CD14-positive monocyte (primary cell): Measurements from ENCODE around the gene ZNF57. TPM values are rescaled to one million over a fixed set of nuclear protein-coding genes. Genes with fewer than 3 reads are reported as not detected.

Experiments
- DNase-seq, 3 donors: peaks; one replicate each; pipeline ENCODE4 v3.0.0-alpha.2; 2011 to 2022
- H2AFZ ChIP-seq: 2 replicates; pipeline ENCODE4 v1.6.0; 2012; ENCODE audit warnings: mild to moderate bottlenecking, low read depth, low read length, inconsistent platforms; ENCODE audit not compliant: insufficient read depth, poor library complexity, severe bottlenecking
- H3K27ac ChIP-seq, 2 donors: 1 replicate in 1 of 2; 2 replicates in 1 of 2; pipeline ENCODE4 v1.5.1; 2012 to 2013; ENCODE audit warnings: low read length in 2 of 2, control low read depth in 1 of 2, inconsistent platforms in 1 of 2, low read depth in 1 of 2, mild to moderate bottlenecking in 1 of 2
- H3K27me3 ChIP-seq, 2 donors: one replicate each; pipeline versions ENCODE4 v1.6.0 to v1.6.1; 2011 to 2013; ENCODE audit warnings: low read length in 2 of 2; ENCODE audit not compliant: control insufficient read depth in 2 of 2, insufficient read depth in 2 of 2
- H3K36me3 ChIP-seq, 2 donors: replicated peaks in 1 of 2; 1 replicate in 1 of 2; 2 replicates in 1 of 2; pipeline versions ENCODE4 v1.5.1 to v1.6.1; 2012 to 2013; ENCODE audit warnings: low read length in 2 of 2, control low read depth in 1 of 2, inconsistent platforms in 1 of 2, mild to moderate bottlenecking in 1 of 2; ENCODE audit not compliant: insufficient read depth in 2 of 2, control insufficient read depth in 1 of 2
- H3K4me1 ChIP-seq, 2 donors: 1 replicate in 1 of 2; 2 replicates in 1 of 2; pipeline versions ENCODE4 v1.5.1 to v1.6.1; 2012 to 2013; ENCODE audit warnings: low read length in 2 of 2, control low read depth in 1 of 2, inconsistent platforms in 1 of 2, mild to moderate bottlenecking in 1 of 2, moderate library complexity in 1 of 2; ENCODE audit not compliant: insufficient read depth in 2 of 2, control insufficient read depth in 1 of 2
- H3K4me2 ChIP-seq: replicated peaks from 2 replicates; pipeline ENCODE3; 2012; ENCODE audit warnings: low read length, moderate library complexity, mild to moderate bottlenecking; ENCODE audit not compliant: poor library complexity, severe bottlenecking; ENCODE audit errors: extremely low read depth
- H3K4me3 ChIP-seq, 3 experiments: fragments of 200-600 bp in 1 of 3; sonication (generic) in 1 of 3; replicated peaks in 1 of 3; 1 replicate in 2 of 3; 2 replicates in 1 of 3; pipeline ENCODE4 v1.5.1; 2011 to 2013; ENCODE audit warnings: low read length in 3 of 3, mild to moderate bottlenecking in 3 of 3, control low read depth in 2 of 3, low read depth in 2 of 3, inconsistent platforms in 1 of 3, moderate library complexity in 1 of 3
- H3K79me2 ChIP-seq: 2 replicates; pipeline ENCODE4 v1.6.0; 2012; ENCODE audit warnings: mild to moderate bottlenecking, control low read depth, inconsistent platforms, low read length, moderate library complexity; ENCODE audit not compliant: insufficient read depth
- H3K9ac ChIP-seq: 2 replicates; pipeline ENCODE4 v1.6.0; 2017; ENCODE audit warnings: low read length, mild to moderate bottlenecking; ENCODE audit not compliant: insufficient read depth, poor library complexity, severe bottlenecking
- H3K9me3 ChIP-seq, 2 donors: replicated peaks in 1 of 2; 1 replicate in 1 of 2; 2 replicates in 1 of 2; pipeline versions ENCODE4 v1.5.1 to v1.6.1; 2012 to 2013; ENCODE audit warnings: low read length in 2 of 2, control low read depth in 1 of 2; ENCODE audit not compliant: control insufficient read depth in 1 of 2, insufficient read depth in 1 of 2
- H4K20me1 ChIP-seq: 2 replicates; pipeline ENCODE4 v1.6.0; 2012; ENCODE audit warnings: mild to moderate bottlenecking, low read length, control low read depth, moderate library complexity; ENCODE audit not compliant: insufficient read depth
- H3K27ac Mint-ChIP-seq, 7 donors: one replicate each; pipeline ENCODE4 v1.8.0; 2020; ENCODE audit warnings: mild to moderate bottlenecking in 7 of 7, mixed read lengths in 7 of 7, moderate library complexity in 6 of 7, inconsistent platforms in 2 of 7
- H3K27me3 Mint-ChIP-seq, 3 donors: one replicate each; pipeline ENCODE4 v1.8.0; 2021 to 2022; ENCODE audit warnings: low read depth in 3 of 3, mild to moderate bottlenecking in 3 of 3, mixed read lengths in 3 of 3, moderate library complexity in 3 of 3, inconsistent platforms in 1 of 3
- H3K36me3 Mint-ChIP-seq, 2 donors: one replicate each; pipeline ENCODE4 v1.8.0; 2020; ENCODE audit warnings: mixed read lengths in 2 of 2, inconsistent platforms in 1 of 2, mild to moderate bottlenecking in 1 of 2
- H3K4me1 Mint-ChIP-seq: one replicate; pipeline ENCODE4 v1.8.0; 2020; ENCODE audit warnings: mild to moderate bottlenecking, mixed read lengths
- H3K4me3 Mint-ChIP-seq, 2 donors: one replicate each; pipeline ENCODE4 v1.8.0; 2020; ENCODE audit warnings: mild to moderate bottlenecking in 2 of 2, mixed read lengths in 2 of 2, moderate library complexity in 1 of 2
- H3K9me3 Mint-ChIP-seq, 7 donors: one replicate each; pipeline ENCODE4 v1.8.0; 2020 to 2022; ENCODE audit warnings: mixed read lengths in 7 of 7, mild to moderate bottlenecking in 6 of 7, moderate library complexity in 6 of 7, inconsistent platforms in 2 of 7
- WGBS: methylation state at CpG from one replicate; pipeline ENCODE4 v1.1.5; 2013; ENCODE audit warnings: missing lambda C conversion rate; ENCODE audit not compliant: insufficient coverage; 5-methylcytosine and 5-hydroxymethylcytosine counted together
- intact Hi-C, 2 donors: fragments of 100-400 bp; cut with micrococcal nuclease; formaldehyde crosslinking; loops; one replicate each; pipeline versions ENCODE4 v1.15.0 to v1.15.1; 2023
- polyA plus RNA-seq, 3 donors: library from polyadenylated mRNA; depleted of rRNA in 1 of 3; unstranded in 2 of 3; stranded (reverse) in 1 of 3; fragments of 300-500 nt in 2 of 3; fragments of >200 nt in 1 of 3; fragmentation: Illumina TruSeq in 2 of 3; gene quantifications; 1 replicate in 2 of 3; 2 replicates in 1 of 3; pipeline ENCODE4 v1.2.3, GENCODE V29; 2012 to 2021
- TF ChIP-seq, protein P1 (sequence below): fragments of 200-600 bp; IDR thresholded peaks from one replicate; pipeline ENCODE4 v1.8.0; 2022; ENCODE audit warnings: antibody characterized with exemption, mild to moderate bottlenecking

The ZNF57 gene
- polyA plus RNA-seq, 3 donors, result 1.4 to 2.1 (median 1.9) TPM

DNA sequence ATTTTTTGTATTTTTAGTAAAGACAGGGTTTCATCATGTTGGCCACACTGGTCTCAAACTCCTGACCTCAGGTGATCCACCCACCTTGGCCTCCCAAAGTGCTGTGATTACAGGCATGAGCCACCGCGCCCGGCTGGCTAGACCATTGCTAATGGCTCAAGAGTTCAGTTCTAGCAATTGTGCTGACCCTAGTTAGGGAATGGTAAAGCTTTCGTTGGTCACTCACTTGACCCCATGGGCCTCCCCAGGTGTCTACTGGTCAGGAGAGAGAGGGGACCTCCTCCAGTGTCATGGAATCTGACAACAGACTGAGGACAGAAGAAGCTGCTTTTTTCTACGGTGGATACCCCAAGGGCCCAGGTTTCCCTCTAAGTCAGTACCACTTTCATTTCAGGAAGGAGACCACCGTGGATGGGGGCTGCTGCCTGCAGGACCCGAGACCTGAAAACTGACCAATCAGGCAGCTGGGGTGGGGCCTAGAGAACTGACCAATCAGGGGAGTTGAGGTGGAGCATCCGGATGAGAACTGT lies 34.2 kb upstream of the ZNF57 start:
- peaks cover 0 to 1% (median 0%) of the 10 kb centered on the region in 3 donors for H3K27me3 Mint-ChIP-seq
- Histone ChIP-seq H3K27ac (no peak overlapping the region), H4K20me1 (no peaks in the 10 kb centered on the region), H2AFZ (no peak overlapping the region), H3K36me3 (no peaks in the 10 kb centered on the region), H3K9ac (no peak overlapping the region), H3K4me3 (no peak overlapping the region), H3K4me2 (no peak overlapping the region), H3K79me2 (no peaks in the 10 kb centered on the region), H3K9me3 (peaks cover 0 to 8% of the 10 kb centered on the region in 2 donors), H3K4me1 (no peaks in the 10 kb centered on the region), H3K27me3 (no peaks in the 10 kb centered on the region)
- H3K9me3 Mint-ChIP-seq, result peaks cover 11 to 44% (median 20%) of the 10 kb centered on the region in 7 donors
- DNase-seq, result no peak
- no peaks in the 10 kb centered on the region for H3K4me1 Mint-ChIP-seq
- H3K27ac Mint-ChIP-seq, result no peak overlapping the region
- no peaks in the 10 kb centered on the region for H3K36me3 Mint-ChIP-seq
- no peak overlapping the region for H3K4me3 Mint-ChIP-seq
- TF ChIP-seq, protein P1, sequence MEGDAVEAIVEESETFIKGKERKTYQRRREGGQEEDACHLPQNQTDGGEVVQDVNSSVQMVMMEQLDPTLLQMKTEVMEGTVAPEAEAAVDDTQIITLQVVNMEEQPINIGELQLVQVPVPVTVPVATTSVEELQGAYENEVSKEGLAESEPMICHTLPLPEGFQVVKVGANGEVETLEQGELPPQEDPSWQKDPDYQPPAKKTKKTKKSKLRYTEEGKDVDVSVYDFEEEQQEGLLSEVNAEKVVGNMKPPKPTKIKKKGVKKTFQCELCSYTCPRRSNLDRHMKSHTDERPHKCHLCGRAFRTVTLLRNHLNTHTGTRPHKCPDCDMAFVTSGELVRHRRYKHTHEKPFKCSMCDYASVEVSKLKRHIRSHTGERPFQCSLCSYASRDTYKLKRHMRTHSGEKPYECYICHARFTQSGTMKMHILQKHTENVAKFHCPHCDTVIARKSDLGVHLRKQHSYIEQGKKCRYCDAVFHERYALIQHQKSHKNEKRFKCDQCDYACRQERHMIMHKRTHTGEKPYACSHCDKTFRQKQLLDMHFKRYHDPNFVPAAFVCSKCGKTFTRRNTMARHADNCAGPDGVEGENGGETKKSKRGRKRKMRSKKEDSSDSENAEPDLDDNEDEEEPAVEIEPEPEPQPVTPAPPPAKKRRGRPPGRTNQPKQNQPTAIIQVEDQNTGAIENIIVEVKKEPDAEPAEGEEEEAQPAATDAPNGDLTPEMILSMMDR, result no peak
- intact Hi-C loops, result loop anchor here in 1 of 2 donors (5.0 kb wide), 1 partner anchor 54 kb away; no protein-coding TSS in a partner anchor
- 83% methylated on average over 8 of the region's 8 CpGs for WGBS

DNA sequence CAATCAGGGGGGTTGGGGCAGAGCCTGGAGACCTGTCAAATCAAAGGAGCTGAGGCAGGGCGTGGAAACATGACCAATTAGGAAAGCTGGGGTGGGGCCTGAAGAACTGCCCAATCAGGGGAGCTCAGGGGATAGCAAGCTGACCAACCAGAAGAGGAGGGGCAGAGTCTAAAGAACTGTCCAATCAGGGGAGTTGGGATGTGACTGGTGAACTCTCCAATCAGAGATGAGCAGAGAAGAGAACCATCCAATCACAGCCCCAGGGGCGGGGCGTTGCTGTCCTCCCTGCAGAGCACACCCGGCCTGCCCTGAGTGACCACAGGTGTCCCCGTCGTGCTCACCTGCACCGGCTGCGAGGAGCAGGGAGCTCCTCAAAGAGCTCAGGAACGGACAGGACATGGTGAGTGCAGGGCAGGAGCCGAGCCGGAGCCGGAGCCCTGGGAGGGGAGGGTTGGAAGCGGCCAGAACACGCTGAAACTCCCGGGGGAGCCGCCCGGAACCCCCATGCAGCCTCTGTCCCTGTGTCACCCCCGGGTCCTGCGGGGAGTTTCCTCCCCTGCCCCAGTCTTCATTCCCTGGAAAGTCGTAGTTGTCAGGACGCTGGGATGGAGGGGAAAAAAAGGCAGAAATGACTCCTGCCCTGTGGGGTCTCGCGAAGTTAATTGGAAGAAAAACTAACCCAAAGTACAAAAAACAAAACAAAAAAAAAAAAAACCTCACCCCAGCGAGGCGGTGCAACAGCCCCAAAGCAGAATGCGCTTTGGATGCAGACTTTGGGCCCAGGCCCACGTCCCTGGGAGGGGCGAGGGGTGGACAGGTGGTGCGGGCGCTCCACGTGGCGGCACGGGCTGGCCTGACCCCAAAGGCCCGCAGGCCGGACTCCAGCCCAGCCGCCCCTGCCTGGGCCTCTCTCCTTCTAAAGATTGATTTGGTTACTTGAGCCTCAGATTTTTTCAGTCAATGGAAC lies 33.4 kb upstream of the ZNF57 start, which contains the start of gene ZNF556:
Gene ZNF556 (plus strand): TSS at position 311 of the 967 bp plus-strand sequence. CDS start 87 bp downstream, at position 398.
- no peak within 1 kb of the TSS for H2AFZ ChIP-seq
- TF ChIP-seq, protein P1, result no peak
- H3K36me3 Mint-ChIP-seq, result no peaks in the 10 kb centered on the region
- H4K20me1 ChIP-seq, result no peaks in the 10 kb centered on the region
- peaks cover 0 to 8% of the 10 kb centered on the region in 2 donors for H3K9me3 ChIP-seq
- H3K4me2 ChIP-seq, result no peak within 1 kb of the TSS
- peaks cover 13 to 49% (median 25%) of the 10 kb centered on the region in 7 donors for H3K9me3 Mint-ChIP-seq
- no peaks in the 10 kb centered on the region for H3K4me1 Mint-ChIP-seq
- no peaks in the 10 kb centered on the region for H3K36me3 ChIP-seq
- no peak within 1 kb of the TSS for H3K27ac ChIP-seq
- H3K4me1 ChIP-seq, result no peaks in the 10 kb centered on the region
- H3K4me3 ChIP-seq, result no peak within 1 kb of the TSS
- intact Hi-C loops, result loop anchor here in 1 of 2 donors (5.0 kb wide), 1 partner anchor 55 kb away; no protein-coding TSS in a partner anchor
- DNase-seq, result no peak
- no peak within 1 kb of the TSS for H3K4me3 Mint-ChIP-seq
- no peaks in the 10 kb centered on the region for H3K27me3 ChIP-seq
- H3K79me2 ChIP-seq, result no peaks in the 10 kb centered on the region
- no peak within 1 kb of the TSS for H3K9ac ChIP-seq
- 97% methylated on average over 21 of the region's 36 CpGs for WGBS
- peaks cover 0 to 1% (median 0%) of the 10 kb centered on the region in 3 donors for H3K27me3 Mint-ChIP-seq
- no peak within 1 kb of the TSS for H3K27ac Mint-ChIP-seq
